GM18502 (cell line): Measurements from ENCODE around the gene NIT1.

Experiments
- ATAC-seq: cut with Tn5 transposase; IDR thresholded peaks from one replicate; pipeline ENCODE4 v1.9.1; 2021; ENCODE audit warnings: mild to moderate bottlenecking; ENCODE audit not compliant: unreplicated experiment, poor library complexity

NIT1 gene

GRCh38 chr1:161117759-161118581 is at the start of gene NIT1, which contains the start of gene PFDN2:
TSS of gene NIT1 (plus strand) at chr1:161118105. CDS start at chr1:161118177, 72 bp downstream.
TSS of gene PFDN2 (minus strand) at chr1:161118037. CDS start at chr1:161118026, 11 bp downstream.
- ATAC-seq, result peak; percentile 80

DNA sequence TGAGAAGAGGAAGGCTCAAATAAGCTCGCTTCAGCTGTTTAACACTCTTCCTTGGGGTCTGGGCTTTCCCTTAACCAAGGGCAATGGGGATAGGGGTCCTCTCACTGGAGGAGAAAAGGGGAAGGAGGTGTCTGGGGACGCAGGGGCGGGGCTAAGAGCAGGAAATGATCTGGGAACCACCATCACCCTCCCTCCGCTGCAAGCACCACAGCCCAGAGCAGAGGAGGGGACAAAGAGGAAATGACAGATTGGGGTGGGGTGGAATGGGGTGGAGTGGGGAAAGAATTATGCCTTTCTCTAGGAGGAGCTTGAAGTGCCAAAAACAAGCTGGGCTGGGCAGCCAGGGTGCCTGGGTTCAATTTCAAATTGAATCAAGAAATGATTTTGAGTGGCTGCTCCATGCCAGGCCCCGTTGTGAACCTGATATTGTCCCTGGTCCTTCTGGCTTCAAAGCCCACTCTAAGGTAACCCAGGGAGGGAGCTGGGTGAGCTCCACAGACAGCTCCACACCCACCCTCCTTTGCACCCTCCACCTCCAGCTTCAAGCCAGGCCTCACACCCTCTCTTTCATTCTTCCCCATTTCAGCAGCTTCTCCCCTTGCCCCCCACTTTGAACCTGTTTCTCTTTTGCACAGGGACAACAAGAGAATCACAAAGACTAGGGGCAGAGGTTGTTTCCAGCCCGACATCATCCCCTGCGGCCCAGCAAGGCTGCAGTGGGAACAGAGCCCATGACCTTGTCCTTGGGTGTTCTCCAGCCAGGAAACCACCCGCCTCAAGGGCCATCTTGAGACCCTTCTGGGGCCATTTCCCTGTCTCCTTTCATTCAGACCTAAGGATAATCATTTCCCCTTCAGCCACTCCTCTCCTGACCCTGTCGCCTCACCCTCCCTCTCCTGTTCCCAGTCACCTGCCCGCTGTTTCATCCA is 49.3 kb upstream of the NIT1 start:
- ATAC-seq, result peak; percentile 67

DNA sequence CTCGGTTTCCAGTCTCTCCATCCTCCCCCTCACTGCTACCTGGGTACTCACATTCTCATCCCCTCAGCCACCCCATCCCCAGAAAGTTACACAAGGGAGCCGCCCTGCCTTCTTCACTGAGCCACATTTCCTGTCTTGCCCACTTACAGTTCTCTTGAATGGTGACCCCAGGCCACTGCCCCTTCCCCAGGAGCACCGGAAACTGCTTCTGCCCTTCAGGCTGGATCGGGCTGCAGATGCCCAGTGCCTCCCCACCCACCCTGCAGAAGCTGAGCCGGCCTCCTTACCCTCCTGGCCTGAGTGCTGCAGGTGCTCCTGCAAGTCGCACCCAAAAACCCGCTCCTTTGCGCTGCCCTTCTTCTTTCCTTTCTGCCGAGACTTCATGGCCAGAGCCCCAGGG is 48.7 kb upstream of the NIT1 start:
- ATAC-seq, result peak; percentile 11

- peak; percentile 84 for ATAC-seq
These were observed 48.1 kb upstream of the NIT1 start, which contains the start of gene ARHGAP30 for GRCh38 chr1:161069731-161070270. TSS of gene ARHGAP30 (minus strand) at chr1:161069891. CDS start at chr1:161069624, 267 bp downstream.

DNA sequence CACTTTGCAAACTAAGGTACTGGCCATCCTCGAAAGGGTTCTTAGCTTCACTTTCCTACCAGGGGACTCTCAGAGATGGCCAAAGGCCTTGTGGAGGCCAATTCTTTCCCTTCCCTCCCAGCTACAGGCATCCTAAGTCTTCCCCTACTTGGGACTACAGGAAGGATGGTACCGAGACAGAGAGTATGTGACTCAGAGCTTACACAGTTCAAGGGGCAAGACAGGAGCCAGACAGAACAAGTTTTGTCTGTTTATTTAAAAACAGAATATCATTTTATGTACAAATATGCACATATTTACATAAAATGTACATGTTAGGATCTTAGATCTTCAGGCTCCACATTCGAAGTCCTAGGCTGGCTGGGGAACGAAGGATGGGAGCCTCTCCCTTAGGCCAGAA is 47.1 kb upstream of the NIT1 start:
- ATAC-seq, result no peak

DNA sequence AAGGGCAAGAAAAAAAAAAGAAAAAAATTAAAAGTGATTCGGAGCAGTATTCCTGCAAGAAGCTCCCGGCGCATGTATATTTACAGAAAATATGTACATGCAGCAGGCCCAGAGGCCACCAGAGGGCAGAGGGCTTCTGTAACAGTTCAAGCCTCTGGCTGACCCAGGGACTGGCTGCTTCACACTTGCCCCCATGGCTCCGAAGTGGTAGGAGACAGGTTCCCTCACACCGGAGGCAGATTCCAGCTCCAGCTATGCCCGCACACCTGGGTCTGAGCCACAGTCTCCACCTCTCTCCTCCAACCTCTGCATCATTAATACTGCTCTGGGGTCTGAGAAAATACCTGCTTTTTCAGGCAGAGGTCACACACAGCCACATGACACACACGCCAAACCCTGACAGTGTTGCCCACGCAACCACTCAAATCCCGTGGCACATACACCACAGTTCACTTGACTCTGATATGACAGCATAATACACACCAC is 46.0 kb upstream of the NIT1 start:
- no peak for ATAC-seq

GRCh38 chr1:161072751-161073449 is 45.0 kb upstream of the NIT1 start:
- no peak for ATAC-seq

DNA sequence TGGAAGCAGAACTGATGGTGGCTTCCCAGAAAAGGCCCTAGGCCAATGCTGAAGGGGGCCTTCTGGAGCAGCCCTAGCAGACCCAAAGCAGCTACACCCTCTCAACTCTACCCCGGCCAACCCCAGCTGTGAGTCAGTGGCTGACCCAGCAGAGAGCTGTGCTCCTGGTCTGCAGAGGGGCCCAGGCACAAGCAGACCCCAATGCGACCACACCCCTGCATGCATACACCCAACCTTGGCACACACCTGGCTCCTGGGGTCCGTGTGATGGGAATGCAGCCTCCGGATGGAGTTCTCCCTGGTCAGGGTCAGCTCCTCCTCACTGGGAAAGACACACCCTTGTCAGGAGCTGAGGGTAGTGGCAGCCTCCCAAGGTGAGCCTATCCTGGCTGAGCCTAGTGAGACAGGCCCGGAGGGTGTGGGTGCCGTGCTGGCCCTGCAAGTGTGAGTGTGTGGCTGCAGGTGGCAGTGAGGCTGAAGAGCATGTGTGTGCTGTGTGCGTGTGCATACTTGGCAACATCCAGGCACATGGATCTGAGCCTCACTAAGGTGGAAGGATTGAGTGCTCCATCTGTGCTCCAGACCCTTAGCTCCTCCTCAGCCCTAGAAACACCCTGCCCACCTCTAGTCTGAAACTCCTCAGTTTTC is 44.3 kb upstream of the NIT1 start:
- no peak for ATAC-seq

- ATAC-seq, result no peak
These were observed 43.1 kb upstream of the NIT1 start for GRCh38 chr1:161074676-161075368.

DNA sequence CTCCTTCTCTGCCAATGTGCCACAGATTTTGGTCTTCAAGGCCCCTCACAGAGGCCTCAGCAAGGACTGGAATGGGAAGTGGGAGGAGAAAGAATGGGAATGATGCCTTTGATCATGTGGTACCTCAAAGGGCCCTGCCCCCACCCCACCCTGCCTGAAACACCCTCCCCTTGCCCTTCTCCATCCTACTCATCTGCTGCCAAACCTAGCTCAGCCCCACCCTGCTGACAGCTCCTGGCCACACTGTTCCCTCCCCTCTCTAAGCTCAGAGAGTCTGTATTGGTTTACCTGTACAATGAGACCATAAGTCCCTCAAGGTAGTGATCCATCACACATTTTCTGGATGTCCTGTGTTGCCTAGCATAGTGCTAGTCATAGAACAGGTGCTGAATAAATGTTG is 41.5 kb upstream of the NIT1 start:
- no peak for ATAC-seq

GRCh38 chr1:161077426-161077825 is 40.5 kb upstream of the NIT1 start:
- no peak for ATAC-seq

DNA sequence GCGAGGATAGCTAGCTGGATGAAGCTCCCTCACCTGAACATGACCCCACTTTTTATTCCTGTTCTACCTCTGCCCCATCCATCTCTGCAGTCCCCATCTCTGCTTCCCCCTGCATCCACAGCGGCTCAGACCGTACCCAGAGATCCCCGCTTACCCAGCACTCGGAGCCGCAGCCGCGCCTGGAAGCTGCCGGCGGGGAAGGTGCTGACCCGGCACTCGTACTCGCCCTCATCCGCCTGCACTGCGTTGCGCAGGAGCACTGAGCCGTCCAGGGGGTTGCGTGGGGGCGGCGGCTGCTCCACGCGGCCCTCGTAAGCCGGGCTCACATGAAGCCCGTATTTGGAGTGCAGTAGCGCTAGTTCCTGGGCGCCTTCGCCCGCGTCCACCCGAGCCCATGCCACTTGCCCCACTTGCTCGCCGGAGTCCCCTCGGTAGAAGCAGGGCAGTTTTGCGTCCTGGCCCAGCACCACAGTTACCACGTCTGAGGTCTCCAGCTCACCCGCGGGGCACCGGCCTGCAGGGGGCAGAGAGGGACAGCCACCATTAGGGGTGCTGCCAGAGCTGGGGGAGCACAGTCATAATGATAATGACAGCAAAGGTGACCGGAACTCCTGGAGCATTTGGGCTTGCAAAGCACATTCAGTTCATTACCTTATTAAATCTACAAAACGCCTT is 38.3 kb upstream of the NIT1 start:
- no peak for ATAC-seq

DNA sequence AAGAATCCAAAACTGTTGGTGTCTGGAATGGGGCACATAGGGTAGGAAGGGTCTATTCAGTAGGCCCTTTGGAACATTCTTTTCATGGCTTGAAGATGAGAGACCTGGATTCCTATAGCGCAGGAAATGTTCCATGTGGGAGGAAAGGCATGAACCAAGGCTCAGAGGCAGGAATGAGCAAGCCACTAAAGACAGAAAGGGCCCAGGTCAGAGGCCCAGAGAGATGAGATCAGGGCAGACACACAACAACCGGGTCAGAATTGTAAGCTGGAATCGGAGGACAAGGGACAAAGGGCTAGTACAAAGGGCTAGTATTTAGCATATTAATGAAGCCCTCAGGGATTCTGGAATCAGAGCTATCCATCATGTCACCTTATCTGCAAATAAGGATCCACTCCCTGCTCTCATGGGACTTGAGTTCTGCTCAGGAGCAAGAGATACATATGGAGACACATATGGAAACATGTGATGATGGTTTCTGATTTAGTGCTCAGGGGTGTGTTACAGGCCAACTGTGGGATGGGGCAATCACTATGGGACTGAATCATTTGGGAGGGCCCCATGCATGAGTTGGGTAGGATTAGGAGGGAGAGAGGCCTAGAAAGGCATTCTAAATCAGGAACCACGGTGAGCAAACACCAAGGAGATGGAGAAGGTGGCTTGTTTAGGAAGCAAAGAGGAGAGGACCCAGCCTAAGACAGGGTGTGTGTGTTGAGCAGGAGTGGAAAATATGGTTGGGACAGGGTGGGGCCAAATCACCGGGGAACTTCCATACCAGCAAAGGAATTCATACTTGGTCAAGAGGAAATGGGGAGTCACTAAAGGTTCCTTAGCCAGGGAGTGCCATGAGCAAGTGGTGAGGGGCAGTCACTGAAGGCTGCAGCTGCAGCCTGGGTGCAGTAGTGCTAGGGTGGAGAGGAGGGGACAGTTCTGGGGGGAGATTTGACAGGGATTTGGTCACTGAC is 37.2 kb upstream of the NIT1 start:
- ATAC-seq, result no peak

DNA sequence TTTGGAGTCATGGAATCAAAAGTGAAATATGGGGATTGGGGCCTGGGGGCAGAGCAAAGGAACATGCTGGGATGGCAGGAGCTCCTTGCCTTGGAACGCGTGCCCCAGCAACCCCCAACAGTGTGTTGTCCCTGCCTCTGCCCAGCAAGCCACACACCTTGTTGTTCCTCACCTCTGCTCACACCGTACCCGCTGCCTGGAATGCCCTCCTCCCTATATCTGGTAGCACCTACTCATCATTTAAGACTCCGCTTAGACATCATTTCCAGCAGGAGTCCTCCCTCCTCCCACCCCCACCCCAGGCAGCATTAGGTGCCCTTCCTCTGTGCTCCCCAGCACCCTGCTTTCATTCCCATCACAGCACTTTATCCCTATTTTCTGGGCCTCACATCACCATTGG is 36.4 kb upstream of the NIT1 start:
- no peak for ATAC-seq

GRCh38 chr1:161082483-161082882 is 35.4 kb upstream of the NIT1 start:
- ATAC-seq, result no peak

DNA sequence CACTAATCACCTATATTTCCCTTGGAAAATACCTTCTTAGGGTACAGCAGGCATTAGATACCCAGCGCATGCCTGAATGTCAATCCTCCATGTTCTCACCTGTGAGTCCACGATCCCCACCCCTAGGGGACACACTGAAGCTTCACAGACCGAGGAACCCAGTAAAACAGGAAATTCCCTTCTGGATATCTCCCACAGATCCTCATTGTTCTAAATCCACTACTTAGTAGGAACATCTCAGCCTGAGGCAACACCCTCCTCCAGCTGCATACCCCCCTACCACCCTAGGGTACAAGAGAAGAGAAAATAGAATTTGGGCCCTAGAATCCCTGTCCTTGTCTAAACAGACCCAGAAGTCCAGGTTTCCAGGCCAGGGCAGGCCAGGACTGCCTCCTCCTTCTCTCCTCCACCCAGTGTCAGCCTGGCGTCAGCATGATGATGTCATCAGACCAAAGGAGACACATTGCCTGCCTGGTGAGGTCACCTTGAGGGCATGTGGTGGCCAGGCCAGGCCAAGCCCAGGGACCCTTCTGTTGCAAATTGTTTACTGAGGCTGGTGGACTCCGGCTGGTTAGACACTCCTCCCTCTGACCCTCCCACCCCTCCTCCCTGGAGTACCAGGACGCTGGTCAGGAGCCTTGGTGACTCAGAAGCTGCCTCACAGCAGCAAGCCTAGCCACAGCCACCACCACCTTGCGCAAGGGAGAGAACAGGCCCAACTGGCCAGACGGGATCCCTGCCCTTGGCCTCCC is 34.7 kb upstream of the NIT1 start:
- ATAC-seq, result no peak
